CD4-positive, alpha-beta T cell treated with Interleukin-6 for 4 hours (primary cell): ENCODE results near the gene SMIM5.
A peak's percentile ranks its signal among the peaks of the same experiment; 100 is the strongest.
"Not testable (repeated sequence)": the region's sequence is repeated elsewhere in the genome, so short reads cannot be mapped to it uniquely, and the experiment has no call there.

Experiments
- DNase-seq: peaks from one replicate; pipeline ENCODE4 v3.0.0-alpha.2; 2020; ENCODE audit warnings: mixed read lengths

Gene SMIM5

DNA sequence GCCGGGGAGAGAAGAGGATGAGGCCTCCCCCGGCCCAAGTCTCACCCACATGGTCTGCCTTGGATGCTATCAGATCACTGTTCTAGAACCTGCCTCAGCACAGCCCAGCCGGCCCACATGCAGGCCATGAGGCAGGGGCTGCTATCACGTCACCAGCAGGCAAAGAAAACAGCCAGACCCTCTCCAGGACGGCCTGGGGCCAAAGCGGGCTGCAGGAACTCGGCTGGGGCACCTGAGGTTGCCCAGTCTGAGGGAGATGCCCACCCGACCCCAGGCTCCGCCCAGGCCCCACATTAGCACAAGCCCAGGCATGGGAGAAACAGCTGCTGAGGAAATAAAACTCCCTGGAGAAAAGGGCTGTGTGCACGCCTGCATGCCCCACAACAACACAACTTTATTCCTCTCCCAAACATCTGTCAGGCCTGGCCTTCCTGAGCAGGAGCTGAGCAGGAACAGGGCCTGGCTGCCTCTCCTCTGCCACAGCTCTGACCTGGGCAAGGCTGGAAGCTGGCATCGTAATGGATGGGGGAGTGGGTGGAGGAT lies 6.7 kb upstream of the SMIM5 start:
- no peak for DNase-seq

DNA sequence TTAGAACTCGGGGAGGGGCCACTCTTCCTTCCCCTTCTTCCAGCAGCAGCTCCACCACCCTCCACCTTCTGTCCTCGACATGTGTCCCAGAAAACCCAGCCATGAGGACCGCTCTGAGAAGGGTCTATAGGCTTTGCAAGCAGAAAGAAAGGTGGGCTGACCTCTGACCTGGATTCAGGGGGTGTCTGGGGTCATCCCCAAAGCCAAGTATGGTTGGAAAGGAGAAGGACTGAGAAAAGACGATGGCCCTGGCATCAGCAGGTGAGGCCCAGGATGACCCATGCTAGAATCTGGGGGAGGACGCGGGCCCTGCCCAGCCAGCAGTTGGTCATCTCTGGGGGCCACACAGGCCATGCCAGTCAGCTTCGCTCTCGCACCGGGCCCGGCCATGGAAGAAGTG lies 6.1 kb upstream of the SMIM5 start:
- DNase-seq = no peak

- no peak for DNase-seq
Measured at GRCh38 chr17:75628425-75628824, 4.8 kb upstream of the SMIM5 start.

DNA sequence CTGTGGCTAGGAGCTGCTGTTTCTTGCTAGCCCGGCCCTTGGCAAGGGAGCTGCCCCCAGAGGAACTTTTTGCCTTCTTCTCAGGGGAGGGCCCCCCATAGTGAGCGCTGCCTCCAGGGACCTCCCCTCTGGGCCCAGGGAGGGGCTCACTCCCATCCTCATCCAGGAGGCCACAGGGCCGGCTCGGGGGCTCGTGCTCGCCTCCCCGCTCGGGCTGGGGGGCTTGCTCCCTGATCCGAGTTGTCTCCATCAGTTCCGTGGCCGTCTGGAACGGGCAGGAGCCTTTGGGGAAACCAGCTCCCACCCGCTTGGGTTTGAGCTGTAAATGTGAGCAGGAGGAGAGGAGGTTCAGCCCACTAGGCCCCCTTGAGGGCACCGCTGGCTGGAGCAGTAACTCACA lies 4.1 kb upstream of the SMIM5 start:
- no peak for DNase-seq

GRCh38 chr17:75630071-75630917 lies 2.9 kb upstream of the SMIM5 start:
- DNase-seq = no peak

DNA sequence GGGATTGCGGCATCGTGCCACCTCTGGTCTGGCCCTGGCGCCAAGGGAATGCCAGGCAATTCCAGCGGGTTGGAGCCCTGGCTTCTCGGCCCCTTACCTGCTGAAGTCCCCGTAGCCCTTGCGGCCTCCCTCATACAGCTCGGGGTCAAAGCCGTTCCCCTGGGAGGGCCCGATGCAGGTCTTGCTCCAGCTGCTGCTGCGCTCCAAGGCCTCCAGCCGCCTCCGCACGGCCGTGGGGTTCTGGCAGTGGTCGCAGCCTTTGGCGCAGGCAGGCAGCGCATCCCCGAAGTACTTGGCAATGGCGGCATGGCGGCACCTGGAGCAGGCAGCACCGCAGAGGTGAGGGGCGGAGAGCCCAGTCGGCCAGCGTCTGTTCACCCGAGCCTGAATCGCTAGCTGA lies 1.9 kb upstream of the SMIM5 start:
- DNase-seq = no peak

- DNase-seq = no peak
Measured at GRCh38 chr17:75632428-75632827, 806 bp upstream of the SMIM5 start.

DNA sequence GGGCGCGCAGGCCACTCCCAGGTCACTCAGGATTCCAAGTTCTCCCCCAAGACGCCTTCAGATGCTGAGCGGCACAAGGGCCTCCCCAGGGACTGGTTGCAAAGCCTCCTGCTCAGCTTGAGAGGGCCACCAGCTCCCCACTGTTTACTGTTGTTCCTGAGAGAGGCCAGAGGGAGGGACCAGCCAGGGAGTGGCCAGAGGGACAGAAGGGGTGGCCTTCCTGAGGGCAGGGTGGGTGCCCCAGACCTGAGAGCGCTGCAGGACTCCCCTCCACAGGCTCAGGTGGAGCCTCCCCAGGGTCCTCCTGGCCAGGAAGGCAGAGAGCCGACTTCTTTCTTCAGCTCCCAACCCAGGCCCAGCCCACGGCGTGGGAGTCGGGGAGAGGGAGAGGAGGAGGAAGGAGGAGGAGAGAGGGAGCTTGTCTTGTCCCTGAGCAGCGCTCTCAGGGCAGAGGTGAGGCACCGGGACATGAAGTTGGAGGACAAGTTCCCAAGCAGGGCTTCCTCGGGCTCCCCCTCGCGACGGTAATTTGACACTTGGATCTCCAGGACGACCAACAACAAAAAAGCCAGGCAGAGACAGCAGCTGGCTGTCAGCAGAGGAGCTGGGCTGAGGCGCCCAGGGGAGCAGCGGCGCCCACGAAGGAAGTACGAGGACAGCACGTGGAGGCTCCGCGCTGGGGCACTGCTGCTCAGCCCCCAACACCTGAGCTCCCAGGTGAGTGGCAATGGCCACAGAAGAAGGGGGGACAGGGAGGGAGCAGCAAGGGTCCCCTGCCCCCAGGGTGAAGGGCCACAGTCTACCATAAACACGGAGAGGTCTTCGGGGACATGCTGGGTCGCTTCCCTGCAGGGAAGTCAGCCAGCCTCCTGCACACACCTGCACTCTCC lies 497 bp downstream of the SMIM5 start:
- DNase-seq = peak; percentile 67

- DNase-seq = no peak
Measured at GRCh38 chr17:75634376-75634740, 1.1 kb downstream of the SMIM5 start.

GRCh38 chr17:75634754-75635609 lies 1.7 kb downstream of the SMIM5 start:
- DNase-seq = no peak

DNA sequence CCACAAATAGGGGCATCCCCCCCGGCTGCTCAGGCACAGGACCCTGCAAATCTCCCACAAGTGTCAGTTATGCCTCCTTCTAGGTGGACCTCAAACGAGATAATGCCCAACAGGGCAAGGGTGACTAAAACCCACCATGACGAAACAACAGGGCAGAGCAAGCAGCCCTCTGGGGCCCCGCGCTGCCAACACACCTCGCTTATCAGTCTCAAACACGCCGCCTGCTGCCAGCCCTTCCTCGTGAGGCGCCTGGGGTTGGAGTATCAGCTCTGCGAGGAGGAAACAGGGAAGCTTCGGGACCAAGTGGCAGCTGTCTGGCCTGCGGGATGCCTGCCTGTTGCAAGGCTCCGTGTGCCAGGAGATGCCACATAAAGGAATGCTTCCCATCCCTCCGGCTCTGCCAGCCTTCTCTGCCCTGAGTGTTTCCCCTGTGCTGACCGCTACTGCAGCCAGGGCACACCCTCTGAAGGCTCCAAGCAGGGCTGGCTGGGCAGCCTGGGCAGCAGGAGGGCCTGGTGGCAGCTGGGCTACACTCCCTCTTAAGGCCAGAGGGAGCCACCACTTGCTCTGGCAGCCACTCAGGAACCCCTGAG lies 2.5 kb downstream of the SMIM5 start:
- DNase-seq = no peak

DNA sequence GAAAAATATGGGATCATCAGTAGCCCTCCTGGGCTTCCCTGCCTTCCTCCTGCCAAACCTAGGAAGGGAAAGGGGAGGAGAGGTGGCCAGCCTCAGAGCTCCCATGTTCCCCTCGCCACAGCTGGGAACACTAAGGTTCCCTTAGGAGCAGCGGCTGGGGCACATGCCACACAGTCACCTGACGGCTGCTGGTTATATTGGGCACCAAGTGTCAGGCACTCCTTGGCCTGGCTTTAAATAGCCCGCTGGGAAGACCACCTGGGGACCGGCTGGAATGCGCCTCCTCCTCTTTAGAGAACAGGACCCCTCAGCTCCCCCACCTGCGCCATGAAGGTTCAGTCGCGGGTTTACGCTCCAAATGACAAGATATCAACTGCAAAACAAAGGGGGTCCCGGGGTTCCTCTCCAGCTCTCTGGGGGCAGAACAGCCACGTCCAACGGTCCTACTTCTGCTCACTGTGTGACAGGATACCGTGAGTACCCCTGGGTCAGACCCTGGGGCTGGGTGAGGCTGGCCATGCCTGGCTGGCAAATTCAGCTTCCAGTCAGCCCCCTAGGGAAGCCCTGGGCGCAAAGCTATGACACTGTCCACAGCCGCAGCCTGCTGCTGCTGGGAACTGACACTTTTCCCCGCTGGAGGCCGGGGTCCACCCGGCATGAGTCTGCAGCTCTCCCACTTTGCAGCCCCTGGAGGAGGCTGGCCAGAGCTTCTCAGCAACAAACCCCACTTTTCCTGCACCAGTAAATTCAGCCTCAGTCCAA lies 3.3 kb downstream of the SMIM5 start:
- DNase-seq = no peak

DNA sequence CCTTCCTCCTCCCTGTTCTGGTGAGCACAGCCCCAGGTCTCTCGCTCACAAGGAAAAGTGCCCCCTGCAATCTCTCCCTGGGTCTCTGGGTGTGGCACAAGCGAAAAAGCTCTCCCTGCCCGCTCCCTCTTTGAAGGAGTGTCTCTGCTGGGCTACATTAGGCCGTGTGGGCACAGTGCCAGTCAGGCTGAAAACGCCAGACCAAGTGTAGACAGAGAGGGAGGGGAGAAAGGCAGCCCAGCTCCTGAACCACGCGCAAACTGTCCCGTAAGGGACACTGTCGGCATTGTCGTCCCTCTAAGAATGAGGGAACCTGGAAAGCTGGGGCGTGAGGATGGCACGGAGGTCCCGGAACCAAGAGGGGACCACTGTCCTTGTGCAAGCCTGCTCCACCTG lies 3.9 kb downstream of the SMIM5 start:
- no peak for DNase-seq

DNA sequence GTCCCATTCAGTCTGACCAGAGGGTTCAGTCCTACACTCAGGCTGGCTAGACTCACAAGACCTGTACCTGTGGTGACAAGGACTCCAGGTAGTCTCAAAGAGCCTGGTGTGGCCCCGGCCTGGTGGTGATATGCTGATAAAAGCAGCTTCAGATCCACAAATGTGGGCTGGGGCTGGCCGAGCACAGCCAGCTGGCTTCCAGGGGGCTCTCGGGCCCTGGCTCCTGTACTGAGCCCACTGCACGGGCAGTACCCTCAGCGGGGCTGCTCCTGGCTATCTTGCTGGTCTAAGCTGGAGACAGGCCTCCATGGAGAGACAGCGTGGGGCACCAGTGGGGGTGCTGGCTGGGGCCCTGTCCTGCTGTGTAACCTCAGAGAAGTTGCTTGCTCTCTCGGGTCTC lies 4.3 kb downstream of the SMIM5 start:
- DNase-seq = no peak

DNA sequence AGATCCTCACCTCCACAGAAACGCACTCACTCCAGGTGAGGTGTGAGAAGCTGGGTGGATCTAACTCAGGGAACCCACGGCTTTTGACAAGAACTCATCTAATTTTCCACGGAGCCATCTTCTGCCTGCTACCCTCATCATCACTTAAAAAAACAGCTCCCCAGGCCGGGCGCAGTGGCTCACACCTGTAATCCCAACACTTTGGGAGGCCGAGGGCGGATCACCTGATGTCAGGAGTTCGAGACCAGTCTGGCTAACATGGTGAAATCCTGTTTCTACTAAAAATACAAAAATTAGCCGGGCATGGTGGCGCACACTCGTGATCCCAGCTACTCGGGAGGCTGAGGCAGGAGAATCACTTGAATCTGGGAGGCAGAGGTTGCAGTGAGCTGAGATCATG lies 4.8 kb downstream of the SMIM5 start:
- DNase-seq = not testable (repeated sequence)

DNA sequence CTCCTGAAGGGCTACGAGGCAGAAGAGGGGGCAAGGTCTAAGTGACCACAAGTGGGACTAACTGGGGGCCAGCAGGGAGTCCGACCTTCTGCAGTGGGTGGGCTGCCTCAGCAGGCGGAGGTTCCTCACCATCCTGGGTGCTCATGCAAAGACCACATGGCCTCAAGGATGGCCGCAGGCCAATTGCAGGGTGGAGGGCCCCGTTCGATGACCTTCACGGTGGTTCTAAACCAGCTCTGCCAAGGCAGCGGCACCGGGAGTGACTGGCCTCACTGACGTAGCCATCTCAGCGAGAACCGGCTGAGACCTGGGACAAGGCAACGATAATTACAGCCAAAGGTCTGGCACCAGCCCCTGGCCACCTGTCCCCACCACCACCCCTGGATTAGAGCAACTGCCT lies 5.7 kb downstream of the SMIM5 start:
- no peak for DNase-seq

DNA sequence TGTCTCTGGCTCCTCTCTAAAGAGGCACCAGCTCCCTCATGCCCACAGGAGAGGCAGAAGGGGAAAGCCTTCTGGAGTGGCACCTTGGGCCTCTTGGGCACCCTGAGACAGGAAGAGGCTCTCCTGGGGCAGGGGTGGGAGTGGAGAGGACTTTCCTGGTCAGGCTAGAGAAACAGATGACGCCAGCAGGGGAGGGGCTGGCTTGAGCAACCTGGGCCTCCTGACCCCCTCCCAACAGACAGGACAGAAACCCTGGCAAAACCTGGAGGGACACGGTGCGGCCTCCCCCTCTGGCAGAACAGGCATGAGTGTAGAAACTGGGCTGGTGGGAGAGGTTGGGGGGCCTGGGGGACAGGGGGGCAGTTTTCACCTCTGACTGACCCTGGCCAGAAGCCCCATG lies 6.1 kb downstream of the SMIM5 start:
- no peak for DNase-seq

- no peak for DNase-seq
Measured at GRCh38 chr17:75639771-75640555, 6.7 kb downstream of the SMIM5 start.

DNA sequence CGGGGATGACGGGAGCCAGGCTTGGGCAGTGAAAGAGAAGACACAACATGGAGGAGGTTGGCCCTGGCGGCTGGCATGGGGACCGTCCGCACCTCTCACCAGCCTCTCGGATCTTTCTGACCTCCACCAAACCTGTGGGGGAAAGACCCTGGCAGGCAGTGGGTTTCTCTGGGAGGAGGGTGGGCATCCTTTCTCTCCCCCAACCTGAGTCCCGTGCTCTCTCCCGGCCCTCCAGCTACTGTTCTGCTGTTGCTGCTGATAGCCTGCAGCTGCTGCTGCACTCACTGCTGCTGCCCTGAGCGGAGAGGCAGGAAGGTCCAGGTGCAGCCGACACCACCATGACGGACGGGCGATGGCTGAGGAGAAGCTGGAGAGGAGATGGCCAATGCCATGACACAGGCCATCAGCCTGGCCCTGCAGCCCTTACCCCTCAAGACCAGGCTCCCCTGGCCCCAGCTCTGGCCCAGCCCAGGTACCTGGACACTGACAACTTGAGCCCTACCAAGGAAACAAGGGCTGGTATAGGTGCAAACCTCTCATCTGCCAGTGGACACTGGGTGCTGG lies 7.4 kb downstream of the SMIM5 start:
- no peak for DNase-seq

DNA sequence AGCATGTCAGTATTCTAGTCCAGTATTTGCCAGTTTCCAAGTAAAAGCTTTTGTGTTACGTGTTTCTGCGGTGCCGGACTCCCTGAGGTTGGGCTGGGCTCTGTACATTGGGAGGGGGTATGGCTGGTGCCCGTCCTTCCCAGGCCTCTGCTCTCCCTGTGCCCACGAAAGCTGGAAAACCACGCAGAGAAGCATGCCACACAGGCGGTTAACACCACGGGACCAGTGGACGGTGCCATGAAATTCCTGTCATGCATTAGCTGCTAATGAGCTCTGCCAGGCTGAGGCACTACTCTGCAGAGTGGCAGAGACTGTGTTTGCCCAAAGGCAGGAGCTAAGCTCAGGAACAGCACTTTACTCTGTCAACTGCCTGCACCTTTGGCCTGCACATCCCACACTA lies 8.1 kb downstream of the SMIM5 start:
- no peak for DNase-seq
